Measurements from ENCODE around the gene PYY.
"Not testable (repeated sequence)": the region's sequence is repeated elsewhere in the genome, so short reads cannot be mapped to it uniquely, and the experiment has no call there.

PYY gene

GRCh38 chr17:43998552-43998951 lies 44.8 kb upstream of the PYY start:
- no peak for TF ChIP-seq CTCF (IDR thresholded peaks at IDR 0.05; ENCODE audit: control insufficient read depth, extremely low read depth, insufficient read depth)
- no peak overlapping the region for H3K4me3 ChIP-seq (ENCODE audit: low read depth, low read length)
- no peak for DNase-seq (ENCODE audit: low read depth)

GRCh38 chr17:43997180-43997579 lies 43.4 kb upstream of the PYY start:
- H3K4me3 ChIP-seq (ENCODE audit: low read depth, low read length); DNase-seq (ENCODE audit: low read depth): not testable (repeated sequence)

GRCh38 chr17:43995150-43995471 lies 41.4 kb upstream of the PYY start:
- H3K4me3 ChIP-seq (ENCODE audit: low read depth, low read length), result no peak overlapping the region
- TF ChIP-seq CTCF (IDR thresholded peaks at IDR 0.05; ENCODE audit: control insufficient read depth, extremely low read depth, insufficient read depth), result no peak
- DNase-seq (ENCODE audit: low read depth), result no peak

- no peak for DNase-seq (ENCODE audit: low read depth)
- peak; percentile 76 for TF ChIP-seq CTCF (IDR thresholded peaks at IDR 0.05; ENCODE audit: control insufficient read depth, extremely low read depth, insufficient read depth)
- H3K4me3 ChIP-seq (ENCODE audit: low read depth, low read length), result peak overlapping the region; percentile 32
Observed at GRCh38 chr17:43994272-43995149, 40.8 kb upstream of the PYY start.

GRCh38 chr17:43992641-43993040 lies 38.9 kb upstream of the PYY start:
- DNase-seq (ENCODE audit: low read depth), result no peak
- no peak for TF ChIP-seq CTCF (IDR thresholded peaks at IDR 0.05; ENCODE audit: control insufficient read depth, extremely low read depth, insufficient read depth)
- H3K4me3 ChIP-seq (ENCODE audit: low read depth, low read length), result no peak overlapping the region

- no peak overlapping the region for H3K4me3 ChIP-seq (ENCODE audit: low read depth, low read length)
- TF ChIP-seq CTCF (IDR thresholded peaks at IDR 0.05; ENCODE audit: control insufficient read depth, extremely low read depth, insufficient read depth), result no peak
- no peak for DNase-seq (ENCODE audit: low read depth)
Observed at GRCh38 chr17:43988301-43988700, 34.6 kb upstream of the PYY start.

GRCh38 chr17:43987131-43988021 lies 33.6 kb upstream of the PYY start:
- TF ChIP-seq CTCF (IDR thresholded peaks at IDR 0.05; ENCODE audit: control insufficient read depth, extremely low read depth, insufficient read depth), result no peak
- no peak for DNase-seq (ENCODE audit: low read depth)
- no peak overlapping the region for H3K4me3 ChIP-seq (ENCODE audit: low read depth, low read length)

Measured in LNCaP clone FGC (cell line).